ENCODE measurements around the gene PDRG1.
"Not testable (repeated sequence)": the region's sequence is repeated elsewhere in the genome, so short reads cannot be mapped to it uniquely, and the experiment has no call there.

PDRG1 gene

GRCh38 chr20:31927627-31928159 lies 24.2 kb downstream of the PDRG1 start:
- DNase-seq, result no peak

GRCh38 chr20:31926493-31926892 lies 25.4 kb downstream of the PDRG1 start:
- DNase-seq, result no peak

- no peak for DNase-seq
Measured at GRCh38 chr20:31925631-31926030, 26.2 kb downstream of the PDRG1 start.

- DNase-seq, result no peak
Measured at GRCh38 chr20:31924561-31924960, 27.3 kb downstream of the PDRG1 start.

DNA sequence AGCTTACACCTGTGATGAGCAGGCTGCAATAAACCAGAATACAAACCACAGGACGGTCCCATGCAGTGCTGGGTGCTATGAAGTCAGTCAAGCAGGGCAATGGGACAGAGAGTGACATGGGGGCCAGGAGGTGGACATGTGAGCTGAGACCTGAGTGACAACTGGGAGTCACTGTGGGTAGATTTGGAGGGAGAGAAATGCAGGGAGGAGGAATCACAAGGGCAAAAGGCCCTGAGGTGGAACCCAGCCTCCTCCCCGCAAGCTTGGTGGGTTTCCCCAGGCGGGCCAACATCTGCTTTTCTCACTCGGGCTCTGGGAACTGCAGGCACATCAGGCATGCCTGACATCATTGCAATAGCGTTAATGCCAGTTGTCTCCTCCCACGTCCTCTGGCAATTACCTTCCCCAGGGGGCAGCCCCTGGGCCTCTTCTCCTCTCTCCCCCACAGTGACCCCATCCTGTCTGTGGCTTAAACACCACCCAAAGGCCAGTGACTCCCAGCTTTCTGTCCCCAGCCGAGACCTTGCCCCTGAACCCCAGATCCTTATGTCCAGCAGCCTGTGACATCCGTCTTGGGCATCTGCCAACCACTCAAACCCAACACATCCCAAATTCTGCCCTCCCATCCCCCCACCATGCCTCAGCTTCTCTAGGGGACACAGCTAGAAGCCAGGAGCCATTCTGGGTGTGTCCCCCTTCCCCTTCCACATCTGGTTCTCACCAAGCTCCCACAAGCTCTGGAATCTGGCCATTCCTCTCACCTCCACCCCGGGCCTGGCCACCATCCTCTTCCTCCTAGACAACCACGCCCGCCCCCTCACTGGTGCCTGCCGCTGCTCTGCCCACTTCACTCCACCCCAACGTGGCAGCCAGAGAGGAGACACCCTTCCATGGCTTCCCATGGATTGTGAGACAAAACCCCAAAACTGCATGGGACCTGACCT lies 28.2 kb downstream of the PDRG1 start:
- no peak for DNase-seq

DNA sequence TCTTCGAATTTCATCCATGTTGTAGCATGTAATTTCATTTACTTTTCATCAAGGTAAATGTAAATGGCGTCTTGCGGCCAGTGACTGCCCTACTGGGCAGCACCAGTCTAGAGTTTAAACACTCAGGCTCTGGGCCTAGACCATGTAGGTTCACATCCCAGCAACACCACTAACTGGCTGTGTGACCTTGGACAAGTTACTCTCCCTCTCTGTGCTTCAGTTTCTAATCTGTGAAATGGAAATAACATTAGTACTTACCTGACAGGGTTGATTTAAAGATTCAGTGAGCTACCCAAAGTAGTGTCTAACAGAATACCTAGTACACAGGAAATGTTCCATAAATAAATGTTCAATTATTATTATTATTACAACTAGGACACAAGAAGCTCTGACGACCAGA lies 29.3 kb downstream of the PDRG1 start:
- no peak for DNase-seq

DNA sequence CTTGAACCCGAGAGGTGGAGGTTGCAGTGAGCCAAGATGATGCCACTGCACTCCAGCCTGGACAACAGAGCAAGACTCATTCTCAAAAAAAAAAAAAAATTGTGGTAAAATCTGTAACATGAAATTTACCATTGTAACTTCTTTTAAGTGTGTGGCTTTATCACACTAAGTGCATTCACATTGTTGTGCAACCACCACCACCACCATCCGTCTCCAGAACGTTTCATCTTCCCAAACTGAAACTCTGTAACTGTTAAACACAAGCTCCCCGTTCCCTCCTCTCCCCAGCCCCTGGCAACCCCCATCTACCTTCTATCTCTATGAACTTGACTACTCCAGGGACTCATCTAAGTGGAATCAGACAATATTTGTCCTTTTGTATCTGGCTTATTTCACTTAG lies 29.7 kb downstream of the PDRG1 start:
- no peak for DNase-seq

GRCh38 chr20:31921480-31921879 lies 30.4 kb downstream of the PDRG1 start:
- not testable (repeated sequence) for DNase-seq

GRCh38 chr20:31920275-31920855 lies 31.5 kb downstream of the PDRG1 start:
- DNase-seq, result no peak

DNA sequence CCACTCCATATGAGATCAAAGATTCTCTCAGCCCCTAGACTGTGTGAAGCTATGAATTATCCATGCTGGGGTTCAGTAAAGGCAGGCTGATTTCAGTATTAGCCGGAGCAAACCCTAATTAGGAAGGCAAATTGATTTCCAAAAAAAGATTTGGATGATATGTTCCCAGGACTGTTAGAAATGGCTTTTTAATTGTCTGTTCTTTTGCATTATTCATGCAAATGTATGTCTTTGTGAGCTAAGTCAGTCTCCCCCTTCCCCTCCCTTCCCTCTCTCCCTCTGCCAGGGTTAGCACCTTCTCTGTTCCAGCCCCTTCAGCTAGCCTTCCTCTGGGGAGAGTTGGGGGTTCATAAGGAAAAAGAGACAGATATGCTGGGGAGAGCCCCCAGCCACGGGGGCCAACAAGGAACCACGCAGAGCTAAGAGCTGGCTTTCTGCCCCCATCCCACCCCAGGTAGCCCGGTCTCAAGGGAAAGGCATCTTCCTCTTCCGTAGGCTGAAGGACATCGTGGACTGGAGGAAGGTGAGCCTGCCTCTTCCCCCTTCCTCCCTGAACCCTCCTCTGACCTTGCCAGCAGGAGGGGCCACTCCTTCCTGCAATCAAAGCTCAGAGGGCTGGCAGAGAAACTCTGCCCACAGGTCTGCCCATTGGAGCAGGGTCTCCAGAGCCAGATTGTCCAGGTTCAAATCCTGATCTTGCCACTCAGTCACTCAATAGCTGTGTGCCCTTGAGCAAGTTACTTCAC lies 32.3 kb downstream of the PDRG1 start:
- DNase-seq, result no peak

DNA sequence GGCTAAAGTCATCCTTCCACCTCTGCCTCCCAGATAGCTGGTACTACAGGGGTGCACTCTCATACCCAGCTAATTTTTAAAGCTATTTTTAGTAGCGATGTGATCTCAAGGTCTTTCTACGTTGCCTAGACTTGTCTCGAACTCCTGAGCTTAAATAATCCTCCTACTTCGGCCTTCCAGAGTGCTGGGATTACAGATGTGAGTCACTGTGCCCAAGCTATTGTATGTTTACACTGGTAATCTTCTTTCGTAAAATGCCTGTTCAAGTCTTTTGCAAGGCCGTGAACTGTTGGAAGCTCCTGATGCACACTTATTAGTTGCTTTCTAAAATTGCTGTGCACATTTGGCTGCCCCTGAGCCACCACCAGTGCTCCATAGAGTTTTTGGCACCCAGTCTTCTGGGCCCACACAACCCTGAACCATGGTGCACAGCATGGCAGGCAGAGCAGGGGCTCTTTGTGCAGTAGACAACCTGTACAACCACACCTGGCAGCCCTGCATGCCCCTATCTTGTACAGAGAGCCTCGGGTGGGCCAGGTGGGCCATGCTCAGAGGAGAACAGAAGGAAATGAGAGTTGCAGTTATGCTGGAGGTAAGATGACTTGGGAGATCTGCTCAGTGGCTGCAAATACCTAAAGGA lies 33.3 kb downstream of the PDRG1 start:
- DNase-seq, result no peak

DNA sequence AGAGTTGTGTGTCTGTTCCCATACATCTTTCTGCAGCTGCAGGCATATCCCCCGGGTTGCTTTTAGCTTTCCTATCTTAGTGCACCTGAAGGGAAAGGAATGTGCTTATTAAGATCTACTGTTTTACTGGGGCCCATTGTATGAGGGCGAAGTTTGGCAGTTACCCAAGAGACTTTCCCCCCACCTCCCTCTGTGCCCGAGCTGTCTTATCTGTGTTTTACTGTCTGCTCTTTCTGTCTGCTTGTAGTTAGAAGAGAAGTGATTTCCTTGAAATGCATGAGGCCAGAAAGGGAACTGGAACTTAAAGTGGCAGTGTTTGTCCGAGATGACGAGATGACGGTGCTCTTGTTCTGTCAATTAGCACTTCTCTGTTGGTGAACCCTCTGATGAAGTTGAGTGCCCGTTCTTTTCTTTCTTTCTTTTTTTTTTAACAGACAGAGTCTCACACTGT lies 33.9 kb downstream of the PDRG1 start:
- DNase-seq, result not testable (repeated sequence)

DNA sequence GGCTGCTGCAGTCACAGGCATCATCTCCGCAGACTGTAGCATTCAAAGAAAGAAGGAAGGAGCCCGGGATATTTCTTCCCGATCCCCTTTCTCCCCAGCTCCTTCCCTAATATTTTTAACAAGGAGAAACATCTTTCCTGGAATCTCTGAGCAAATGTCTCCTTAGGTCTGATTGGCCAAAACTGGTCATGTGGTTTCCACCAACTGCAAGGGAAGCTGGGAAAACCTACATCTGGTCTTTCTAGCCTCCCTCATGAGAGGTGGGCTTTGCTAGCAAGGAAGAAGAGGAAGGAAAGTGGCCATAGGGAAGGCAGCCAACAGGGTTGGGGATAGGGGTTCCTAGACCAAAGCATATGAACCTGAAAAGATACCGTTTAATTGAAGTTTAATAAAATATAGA lies 35.1 kb downstream of the PDRG1 start:
- DNase-seq, result no peak

DNA sequence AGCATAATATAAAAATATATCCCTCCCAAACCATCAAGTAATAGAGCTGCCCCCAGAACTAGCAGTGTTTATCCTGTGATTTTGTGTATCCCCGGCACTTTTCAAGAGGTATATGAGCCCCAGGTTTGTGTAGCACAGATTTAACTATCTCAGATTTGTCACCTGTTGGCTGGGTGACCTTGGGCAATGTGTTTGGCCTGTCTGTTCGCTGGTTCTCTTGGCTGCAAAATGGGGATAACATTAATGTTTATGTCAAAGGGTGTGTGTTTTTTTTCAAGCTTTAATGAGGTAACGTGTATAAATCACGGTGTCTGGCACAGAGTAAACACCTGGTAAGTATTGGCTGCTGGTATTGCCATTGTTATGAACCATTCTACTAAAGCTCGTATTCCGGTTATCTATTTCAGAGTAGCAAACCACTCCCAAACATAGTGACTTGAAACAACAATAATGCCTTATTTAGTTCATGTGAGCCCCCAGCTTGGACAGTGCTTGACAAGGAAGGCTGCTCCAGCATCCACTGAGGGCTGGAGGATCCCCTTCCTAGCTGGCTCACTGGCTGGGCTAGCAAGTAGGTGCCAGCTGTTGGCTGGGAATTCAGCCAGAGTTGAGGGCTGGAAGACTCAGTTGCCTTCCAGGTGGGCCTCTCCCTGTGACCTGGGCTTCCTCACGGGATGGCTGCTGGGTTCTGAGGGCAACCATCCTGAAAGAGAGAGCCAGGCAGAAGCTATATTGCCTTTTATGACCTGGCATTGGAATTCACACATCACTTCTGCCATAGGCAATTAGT lies 36.2 kb downstream of the PDRG1 start:
- no peak for DNase-seq

GRCh38 chr20:31914170-31914569 lies 37.7 kb downstream of the PDRG1 start:
- DNase-seq, result no peak

DNA sequence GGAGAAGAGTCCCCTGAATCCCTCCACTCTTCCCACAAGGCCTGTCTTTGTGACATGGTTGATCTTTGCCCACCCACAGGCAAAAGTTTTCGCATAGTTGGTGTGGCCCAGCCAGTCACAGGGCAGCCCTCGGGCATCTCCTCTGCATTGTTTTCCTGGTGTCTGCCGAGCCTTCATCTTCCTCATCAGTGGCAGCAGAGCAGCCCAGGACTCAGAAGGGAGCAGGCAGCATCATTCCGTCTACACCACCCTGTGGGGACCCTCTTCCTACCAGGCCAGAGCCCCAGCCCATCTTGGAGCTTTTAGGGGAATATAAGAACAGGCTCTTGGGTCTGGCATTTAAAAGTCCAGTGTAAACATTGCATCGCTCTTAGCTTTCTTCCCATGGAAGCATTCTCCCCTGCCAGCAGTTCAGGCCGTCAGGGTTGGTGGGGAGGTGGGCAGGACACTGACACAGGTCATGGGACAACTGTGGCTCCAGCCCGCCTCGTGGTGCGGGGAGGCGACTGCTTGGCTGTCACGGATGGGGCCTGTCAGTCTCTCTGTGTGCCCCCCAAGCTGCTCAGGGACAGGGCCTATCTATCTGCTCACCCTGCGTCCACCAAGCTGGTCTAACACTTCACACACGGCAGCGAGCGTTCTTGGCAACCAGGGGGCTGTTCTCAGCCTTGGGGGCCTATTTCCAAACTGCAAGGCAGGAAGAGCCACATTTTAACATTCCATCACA lies 38.3 kb downstream of the PDRG1 start:
- DNase-seq, result no peak

GRCh38 chr20:31910071-31910803 lies 41.6 kb downstream of the PDRG1 start:
- no peak for DNase-seq

GRCh38 chr20:31909253-31910070 lies 42.4 kb downstream of the PDRG1 start:
- DNase-seq, result no peak

All from amygdala (tissue), 56 donors.